NCI-H1092 treated with DMSO at 0.1 percent for 48 hours (cell line): ENCODE results near the gene USP1.

Experiments
- DNase-seq: peaks from one replicate; lab custom pipeline; 2025; lab: John Stamatoyannopoulos, UW

USP1 gene

GRCh38 chr1:62428351-62428750 lies 8.5 kb upstream of the USP1 start:
- no peak for DNase-seq

DNA sequence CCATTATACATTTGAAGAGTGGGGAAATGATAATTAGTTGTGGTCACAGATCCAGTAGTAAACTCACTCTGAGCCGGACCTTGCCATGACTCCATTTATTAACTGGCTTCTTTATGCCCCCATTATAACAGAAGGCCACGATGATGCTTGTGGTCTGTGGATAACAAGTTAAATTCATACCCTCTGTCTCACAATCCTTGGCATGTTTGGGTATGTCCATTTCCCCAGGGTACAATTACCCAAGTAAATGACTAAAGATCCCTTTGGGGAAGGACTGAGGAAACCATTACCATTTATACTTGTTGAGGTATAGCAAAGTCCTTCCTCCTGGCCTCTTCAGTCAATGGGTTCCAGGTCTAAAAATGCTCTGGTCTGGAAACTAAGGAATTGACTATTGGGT lies 7.3 kb upstream of the USP1 start:
- DNase-seq: no peak

- DNase-seq: no peak
Observed at GRCh38 chr1:62433861-62434617, 2.8 kb upstream of the USP1 start.

GRCh38 chr1:62434618-62435001 lies 2.2 kb upstream of the USP1 start:
- DNase-seq: no peak

DNA sequence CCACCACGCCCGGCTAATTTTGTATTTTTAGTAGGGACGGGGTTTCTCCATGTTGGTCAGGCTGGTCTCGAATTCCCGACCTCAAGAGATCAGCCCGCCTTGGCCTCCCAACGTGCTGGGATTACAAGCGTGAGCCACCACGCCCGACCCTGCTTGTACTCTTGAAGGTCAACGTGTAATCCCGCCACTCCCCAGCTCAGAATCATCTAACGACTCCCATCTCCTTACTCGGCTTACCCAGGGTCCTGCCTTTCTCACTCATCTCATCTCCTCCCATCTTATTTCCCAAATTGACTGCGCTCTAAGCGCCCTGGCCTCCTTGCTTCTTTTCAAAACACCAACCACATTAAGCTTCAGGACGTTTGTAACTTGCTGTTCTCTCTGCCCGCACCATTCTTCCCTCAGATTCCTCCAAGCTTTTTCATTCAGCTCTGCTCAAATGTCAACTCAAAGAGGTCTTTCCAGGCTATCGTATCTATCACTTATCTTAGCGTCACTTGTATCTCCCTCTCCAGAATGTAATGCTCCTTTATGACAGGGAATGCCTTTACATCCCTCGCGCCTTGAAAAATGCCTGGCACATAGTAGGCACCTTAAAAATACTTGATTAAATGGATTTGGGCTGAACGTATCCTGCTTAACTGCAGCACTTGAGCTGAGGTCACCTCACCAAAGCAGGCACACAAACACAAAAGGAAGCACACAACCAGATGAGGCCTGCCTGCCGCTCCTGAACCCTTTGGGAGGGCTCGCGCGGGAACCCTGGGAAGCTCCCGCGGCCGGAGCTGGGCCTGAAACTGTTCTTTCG lies 1.4 kb upstream of the USP1 start:
- no peak for DNase-seq

- no peak for DNase-seq
Observed at GRCh38 chr1:62436039-62436465, 797 bp upstream of the USP1 start.

GRCh38 chr1:62437273-62437940 lies 558 bp downstream of the USP1 start:
- peak; percentile 21 for DNase-seq

GRCh38 chr1:62438163-62438562 lies 1.3 kb downstream of the USP1 start:
- DNase-seq: peak; percentile 10

- DNase-seq: no peak
Observed at GRCh38 chr1:62439652-62440371, 3.0 kb downstream of the USP1 start.

GRCh38 chr1:62444701-62445100 lies 7.9 kb downstream of the USP1 start:
- DNase-seq: no peak

DNA sequence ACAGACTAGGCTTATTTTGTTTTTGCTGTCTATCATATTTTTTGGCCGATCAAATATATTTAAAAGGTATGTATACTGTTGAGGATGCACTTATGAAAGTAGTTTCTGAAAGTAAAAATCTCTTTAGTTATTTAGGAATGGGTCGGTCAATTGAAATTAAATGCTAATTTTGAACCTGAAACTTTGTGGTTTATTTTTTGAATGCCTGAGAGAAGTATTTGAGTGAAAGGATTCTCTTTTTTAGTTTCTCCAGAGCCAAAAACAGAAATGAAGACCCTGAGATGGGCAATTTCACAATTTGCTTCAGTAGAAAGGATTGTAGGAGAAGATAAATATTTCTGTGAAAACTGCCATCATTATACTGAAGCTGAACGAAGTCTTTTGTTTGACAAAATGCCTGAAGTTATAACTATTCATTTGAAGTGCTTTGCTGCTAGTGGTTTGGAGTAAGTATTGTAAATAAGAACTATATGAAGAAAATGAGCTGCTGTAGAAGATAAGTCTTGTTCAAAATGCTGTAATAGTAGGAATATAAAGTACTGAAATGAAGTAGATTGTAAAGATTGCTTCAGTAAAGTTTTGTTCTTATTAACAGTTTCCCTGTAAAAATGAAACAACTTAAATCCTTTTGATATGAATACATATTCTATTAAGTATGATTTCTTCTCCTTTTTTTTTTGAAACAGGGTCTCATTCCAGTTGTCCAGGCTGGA lies 11.5 kb downstream of the USP1 start:
- DNase-seq: no peak

- DNase-seq: no peak
Observed at GRCh38 chr1:62450301-62450700, 13.5 kb downstream of the USP1 start.

- no peak for DNase-seq
Observed at GRCh38 chr1:62452951-62453350, 16.1 kb downstream of the USP1 start.

DNA sequence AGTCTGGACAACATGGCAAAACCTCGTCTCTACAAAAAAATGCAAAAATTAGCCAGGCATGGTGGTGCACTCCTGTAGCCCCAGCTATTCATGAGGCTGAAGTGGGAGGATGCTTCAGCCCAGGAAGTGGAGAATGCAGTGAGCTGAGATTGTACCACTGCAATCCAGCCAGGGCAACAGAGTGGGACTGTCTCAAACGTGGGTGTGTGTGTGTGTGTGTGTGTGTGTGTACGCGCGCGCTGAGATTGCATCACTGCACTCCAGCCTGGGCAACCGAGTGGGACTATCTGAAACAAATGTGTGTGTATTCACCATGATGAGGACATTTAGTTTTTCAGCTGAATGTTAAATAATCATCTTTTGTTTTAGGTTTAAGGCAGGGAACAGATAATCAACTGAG lies 21.1 kb downstream of the USP1 start:
- DNase-seq: no peak

DNA sequence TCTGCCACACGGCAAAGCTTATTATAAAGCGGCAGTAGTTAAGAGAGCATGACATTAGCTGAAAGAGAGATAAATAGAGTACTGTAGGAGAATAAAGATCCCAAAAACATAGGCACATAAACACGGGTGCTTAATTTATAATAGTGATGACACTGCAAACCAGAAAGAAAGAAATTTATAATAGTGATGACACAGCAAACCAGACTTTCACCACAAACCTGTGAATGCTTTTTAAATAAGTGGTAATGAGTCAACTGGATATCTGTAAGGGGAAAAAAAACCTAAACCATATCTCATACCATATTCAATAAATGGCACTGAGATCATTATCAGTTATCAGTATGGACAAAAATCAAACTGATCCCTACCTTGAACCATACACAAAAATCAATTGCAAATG lies 25.5 kb downstream of the USP1 start:
- DNase-seq: no peak

- no peak for DNase-seq
Observed at GRCh38 chr1:62467092-62467491, 30.2 kb downstream of the USP1 start.

DNA sequence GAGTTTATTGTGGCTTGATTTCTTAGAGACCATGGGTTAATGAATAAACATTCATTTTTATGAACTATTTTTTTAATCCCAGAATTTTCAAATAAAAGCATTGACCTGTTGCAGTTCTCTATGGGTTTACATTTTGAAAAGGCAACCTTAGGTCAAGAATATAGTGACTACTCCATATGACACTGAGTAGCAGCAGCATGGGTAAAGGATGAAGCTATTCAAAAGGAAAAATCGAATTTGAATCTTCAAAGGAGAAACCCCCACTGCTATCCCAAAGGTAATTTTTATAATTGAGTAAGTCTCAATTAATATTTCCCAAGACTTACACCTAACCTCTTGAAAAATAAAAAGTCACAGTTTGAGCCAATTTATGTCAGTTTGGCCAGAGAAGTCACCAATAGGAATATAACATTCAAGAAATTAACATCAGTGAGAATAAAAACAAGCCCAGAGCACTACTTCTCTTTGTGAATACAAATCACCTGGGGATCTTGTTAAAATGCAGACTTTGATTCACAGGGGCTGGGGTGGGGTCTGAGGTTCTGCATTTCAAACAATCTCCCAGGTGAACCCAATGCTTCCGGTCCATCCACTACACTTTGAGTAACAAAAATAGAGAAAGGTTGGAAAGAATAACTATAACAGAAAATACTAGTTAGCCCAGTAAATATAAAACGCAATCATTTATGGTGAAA lies 39.8 kb downstream of the USP1 start:
- DNase-seq: no peak

GRCh38 chr1:62481681-62482080 lies 44.8 kb downstream of the USP1 start:
- DNase-seq: no peak

DNA sequence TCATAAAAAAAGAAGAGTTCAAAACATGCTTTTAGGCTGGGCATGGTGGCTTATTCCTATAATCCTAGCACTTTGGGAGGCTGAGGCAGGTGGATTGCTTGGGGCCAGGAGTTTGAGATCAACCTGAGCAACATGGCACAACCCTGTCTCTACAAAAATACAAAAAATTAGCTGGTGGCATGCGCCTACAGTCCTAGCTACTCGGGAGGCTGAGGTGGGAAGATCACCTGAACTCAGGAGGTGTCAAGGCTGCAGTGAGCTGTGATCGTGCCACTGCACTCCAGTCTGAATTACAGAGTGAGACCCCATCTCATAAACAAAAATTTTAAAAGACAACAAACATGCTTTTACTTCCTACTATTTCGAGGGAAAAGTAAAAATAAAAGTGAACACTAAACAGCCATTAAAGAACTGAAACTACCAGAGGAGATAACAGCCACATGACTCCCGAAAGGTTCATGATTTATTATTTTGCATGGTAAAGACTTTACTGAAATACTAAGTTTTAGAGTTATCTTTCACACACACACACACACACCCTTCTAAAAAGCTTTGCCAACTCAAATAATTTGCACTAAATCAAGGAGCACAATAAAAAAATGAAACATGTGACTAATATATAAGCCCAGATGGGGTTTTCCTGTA lies 48.1 kb downstream of the USP1 start:
- DNase-seq: no peak

DNA sequence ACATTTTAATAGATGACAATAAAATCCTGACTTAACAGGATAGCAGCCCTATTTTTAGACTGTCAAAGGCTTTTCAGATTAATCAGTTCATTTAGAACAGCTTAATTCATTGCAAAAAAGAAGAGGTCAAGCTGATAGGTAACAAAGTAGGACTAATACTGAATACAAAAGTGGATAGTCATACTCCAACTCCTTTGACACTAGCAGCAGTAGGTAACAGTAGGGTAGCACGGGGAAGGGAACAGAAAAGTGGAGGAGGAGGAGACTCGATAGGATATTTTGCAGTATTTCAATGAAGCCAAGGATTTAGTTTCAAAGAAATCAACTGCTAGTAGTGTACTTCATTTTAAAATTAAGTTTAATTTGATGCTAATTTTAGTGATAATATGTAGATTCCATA lies 51.1 kb downstream of the USP1 start:
- DNase-seq: no peak

DNA sequence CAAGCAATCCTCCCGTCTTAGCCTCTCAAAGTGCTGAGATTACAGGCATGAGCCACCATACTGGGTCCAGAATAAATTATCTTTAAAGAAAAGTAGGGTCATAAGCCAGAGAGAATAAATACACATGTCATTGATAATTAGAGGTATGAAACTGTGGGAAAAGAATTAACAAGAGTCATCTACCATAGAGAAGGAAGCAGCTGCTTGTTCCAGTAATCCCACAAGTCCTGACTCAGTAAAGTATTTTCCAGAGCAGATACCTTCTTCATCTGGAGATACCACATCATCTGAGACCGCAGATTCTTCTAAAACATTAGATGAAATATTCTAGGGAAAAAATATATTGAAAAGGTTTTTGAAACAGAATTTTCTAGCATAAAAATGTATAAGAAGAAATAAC lies 55.7 kb downstream of the USP1 start:
- no peak for DNase-seq
